K562 (cell line): ENCODE measurements around the gene SPTLC1. TPM values are rescaled to one million over a fixed set of nuclear protein-coding genes. Genes with fewer than 3 reads are reported as not detected.
"Not testable (repeated sequence)": the region's sequence is repeated elsewhere in the genome, so short reads cannot be mapped to it uniquely, and the experiment has no call there.

Experiments
- ATAC-seq: fragments of 200-7000 bp; cut with Tn5 transposase; 3 replicates; pipeline ENCODE4 v1.9.1; 2020; ENCODE audit warnings: moderate library complexity
- BruUV-seq: library from RNA; stranded (reverse); fragments of 400-500 nt; replicated peaks from 2 replicates; lab custom pipeline; 2021; lab: Mats Ljungman, UMichigan
- CTCF ChIA-PET: fragments of 300-600 bp; formaldehyde crosslinking; extraction: SDS; loops from one replicate; lab custom pipeline; 2021; ENCODE audit warnings: low intra/inter-chr PET ratio; lab: Yijun Ruan, JAX
- POLR2A ChIA-PET: fragments of 300-600, 350-650 bp; sonication (Branson Sonifier 250); formaldehyde crosslinking; extraction: SDS; loops from one replicate; lab custom pipeline; 2021; ENCODE audit warnings: antibody characterized with exemption, inconsistent platforms; lab: Yijun Ruan, JAX
- DNase-seq, 4 experiments: peaks; one replicate each; pipeline versions ENCODE4 v3.0.0 to v3.0.0-alpha.2; 2011 to 2018; ENCODE audit warnings: low spot score in 3 of 4, mixed read lengths in 3 of 4; ENCODE audit errors: extremely low read depth in 1 of 4
- FAIRE-seq: peaks from 2 replicates; lab custom pipeline; 2011; peaks lifted over from hg19 to GRCh38; lab: Jason Lieb, UNC
- H2AFZ ChIP-seq: 2 replicates; pipeline ENCODE4 v1.6.0; 2011; ENCODE audit warnings: low read depth, low read length, control low read depth, inconsistent platforms
- H3K27ac ChIP-seq: fragments of 200-600 bp; 3 replicates; pipeline ENCODE4 v1.8.0; 2011; ENCODE audit warnings: low read depth, mild to moderate bottlenecking, control low read depth, inconsistent platforms, low read length, moderate library complexity, mixed read lengths; ENCODE audit errors: extremely low read depth
- H3K27me3 ChIP-seq, 2 experiments: fragments of 300-600 bp in 1 of 2; 2 replicates in 1 of 2; 3 replicates in 1 of 2; pipeline versions ENCODE4 v1.6.0 to v1.8.0; 2011; ENCODE audit warnings: inconsistent platforms in 2 of 2, low read length in 2 of 2, mild to moderate bottlenecking in 1 of 2, mixed read lengths in 1 of 2, moderate library complexity in 1 of 2; ENCODE audit not compliant: control insufficient read depth in 2 of 2, insufficient read depth in 2 of 2
- H3K36me3 ChIP-seq: fragments of 300-600 bp; 3 replicates; pipeline ENCODE4 v1.8.0; 2011; ENCODE audit warnings: mild to moderate bottlenecking, low read length, inconsistent platforms; ENCODE audit not compliant: control insufficient read depth, insufficient read depth
- H3K4me1 ChIP-seq, 2 experiments: fragments of 200-600 bp in 1 of 2; replicated peaks in 1 of 2; 2 replicates in 1 of 2; 3 replicates in 1 of 2; pipeline versions ENCODE4 v1.5.1 to v1.8.0; 2011; ENCODE audit warnings: inconsistent platforms in 2 of 2, low read length in 2 of 2, mild to moderate bottlenecking in 1 of 2, mixed read lengths in 1 of 2, moderate library complexity in 1 of 2; ENCODE audit not compliant: control insufficient read depth in 2 of 2, insufficient read depth in 2 of 2
- H3K4me2 ChIP-seq: 2 replicates; pipeline ENCODE4 v1.6.1; 2011; ENCODE audit warnings: low read length, control low read depth, inconsistent platforms, mixed read lengths; ENCODE audit not compliant: insufficient read depth
- H3K4me3 ChIP-seq: fragments of 200-600 bp; sonication (generic), shearing (Covaris generic); 2 replicates; pipeline ENCODE4 v1.5.1; 2016; ENCODE audit warnings: control low read depth, inconsistent platforms
- H3K79me2 ChIP-seq: fragments of 200-600 bp; 3 replicates; pipeline ENCODE4 v1.8.0; 2011; ENCODE audit warnings: low read length, inconsistent platforms; ENCODE audit not compliant: control insufficient read depth, insufficient read depth
- H3K9ac ChIP-seq, 2 experiments: 2 replicates each; pipeline versions ENCODE4 v1.6.0 to v1.6.1; 2011; ENCODE audit warnings: low read depth in 2 of 2, low read length in 2 of 2, control low read depth in 1 of 2, inconsistent platforms in 1 of 2, mild to moderate bottlenecking in 1 of 2, mixed read lengths in 1 of 2; ENCODE audit not compliant: insufficient read depth in 1 of 2
- H3K9me1 ChIP-seq: one replicate; pipeline ENCODE4 v1.6.0; 2011; ENCODE audit warnings: inconsistent platforms, mild to moderate bottlenecking, low read length, moderate library complexity; ENCODE audit not compliant: control insufficient read depth, insufficient read depth
- H3K9me3 ChIP-seq: replicated peaks from 2 replicates; pipeline ENCODE4 v1.5.1; 2011; ENCODE audit warnings: low read depth, low read length, inconsistent platforms; ENCODE audit not compliant: control insufficient read depth, insufficient read depth
- H4K20me1 ChIP-seq: replicated peaks from 2 replicates; pipeline ENCODE4 v1.6.1; 2011; ENCODE audit warnings: low read length, inconsistent platforms, mixed read lengths; ENCODE audit not compliant: control insufficient read depth, insufficient read depth
- E2F1 ChIP-seq: sonication (generic); formaldehyde crosslinking; IDR thresholded peaks from 2 replicates; pipeline ENCODE4 v1.8.1; 2023; ENCODE audit warnings: mild to moderate bottlenecking, missing genetic modification reagents, moderate library complexity
- ETS2 ChIP-seq: IDR thresholded peaks from 2 replicates; pipeline ENCODE4 v1.6.1; 2016; ENCODE audit warnings: borderline replicate concordance, missing genetic modification characterization, mild to moderate bottlenecking, moderate library complexity, missing compliant biosample characterization; ENCODE audit not compliant: poor library complexity, severe bottlenecking
- FOXM1 ChIP-seq, 2 experiments: fragments of 450-650 bp in 1 of 2; sonication (generic) in 1 of 2; formaldehyde crosslinking in 1 of 2; IDR thresholded peaks; 2 replicates each; pipeline versions ENCODE4 v1.6.1 to v1.9.0; 2017 to 2022; ENCODE audit warnings: low read depth in 2 of 2, mild to moderate bottlenecking in 2 of 2, missing genetic modification reagents in 1 of 2, moderate library complexity in 1 of 2
- SMAD2 ChIP-seq: fragments of 150-350 bp; IDR thresholded peaks from 2 replicates; pipeline ENCODE4 v1.6.1; 2014; ENCODE audit warnings: low read depth, mild to moderate bottlenecking, low read length
- SREBF1 ChIP-seq: fragments of 150-350 bp; IDR thresholded peaks from 2 replicates; pipeline ENCODE4 v1.6.1; 2014; ENCODE audit warnings: antibody characterized with exemption, low read depth, low read length, borderline replicate concordance
- SRSF3 ChIP-seq: fragments of 200-400 bp; formaldehyde crosslinking; IDR thresholded peaks from 2 replicates; pipeline ENCODE4 v1.6.1; 2016; ENCODE audit warnings: mild to moderate bottlenecking, low read length, moderate library complexity; ENCODE audit not compliant: insufficient read depth
- WGBS: fragments of 100-300 bp; shearing (Covaris generic); methylation state at CpG from one replicate; pipeline ENCODE4 v1.1.6; 2016; ENCODE audit warnings: low coverage, mixed read lengths; ENCODE audit not compliant: insufficient coverage; ENCODE audit errors: missing lambda C conversion rate; 5-methylcytosine and 5-hydroxymethylcytosine counted together
- in situ Hi-C: fragments of 300-500 bp; cut with MboI; formaldehyde crosslinking; loops from 4 replicates; pipeline ENCODE4 v1.15.0; 2018; ENCODE audit warnings: inconsistent platforms, mixed read lengths
- intact Hi-C: fragments of 100-400 bp; cut with micrococcal nuclease; formaldehyde crosslinking; loops from 2 replicates; pipeline ENCODE4 v1.14.2; 2022
- polyA plus RNA-seq, 8 experiments: library from polyadenylated mRNA; depleted of rRNA in 4 of 8; stranded (reverse) in 5 of 8; unstranded in 3 of 8; fragments of >200 nt; fragmentation: Nextera tagmentation in 2 of 8; fragmentation: Illumina TruSeq in 1 of 8; extraction: Ambion mirVana in 2 of 8; extraction: Trizol in 1 of 8; gene quantifications; 2 replicates each; pipeline versions ENCODE4 v1.2.1 to v1.2.3, GENCODE V29; 2011 to 2014; ENCODE audit warnings: inconsistent platforms in 1 of 8, missing spikeins in 1 of 8
- total RNA-seq, 7 experiments: library from RNA; depleted of rRNA in 6 of 7; stranded (reverse); fragments of >200 nt in 6 of 7; fragmentation: Illumina TruSeq in 2 of 7; extraction: Trizol in 2 of 7; gene quantifications; 2 replicates each; pipeline versions ENCODE4 v1.2.1 to v1.2.3, GENCODE V29; 2011 to 2021; ENCODE audit warnings: low replicate concordance in 1 of 7

Gene SPTLC1
- total and polyA plus RNA-seq, 9 of the 15 experiments (the other 6 are each of a cell fraction or from before 2014, with no cell fraction given): 58.8 to 125 (median 84.5) TPM

DNA sequence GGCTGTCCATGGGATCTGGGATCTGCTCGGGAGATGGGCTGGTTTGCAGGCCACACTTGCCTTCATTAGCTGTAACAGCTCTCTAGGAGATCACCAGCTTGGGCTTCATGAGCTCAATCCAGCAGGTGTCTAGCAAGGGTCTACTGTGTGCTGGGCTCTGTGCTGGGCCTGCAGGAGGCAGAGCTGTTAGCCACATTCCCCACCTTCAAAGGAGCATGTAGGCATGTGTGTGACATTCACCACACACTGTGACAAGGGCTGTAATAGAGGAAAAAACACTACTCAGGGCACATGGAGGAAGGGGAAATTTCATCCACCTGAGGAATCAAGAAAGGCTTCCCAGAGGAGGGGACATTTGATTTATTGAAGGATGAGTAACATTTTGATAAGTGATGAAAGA, 17.7 kb upstream of the SPTLC1 start:
- not testable (repeated sequence) for H3K9ac ChIP-seq, H3K36me3 ChIP-seq, H3K4me2 ChIP-seq, H4K20me1 ChIP-seq, H3K27me3 ChIP-seq, BruUV-seq, H2AFZ ChIP-seq, H3K79me2 ChIP-seq, H3K4me3 ChIP-seq, ATAC-seq, H3K9me1 ChIP-seq, FAIRE-seq, DNase-seq, H3K27ac ChIP-seq, H3K9me3 ChIP-seq
- WGBS: 0% methylated on average over 1 of the region's 1 CpG
- intact Hi-C loops: loop anchor here (5.0 to 10.0 kb wide), 2 partner anchors 332 to 574 kb away; no protein-coding TSS in a partner anchor
- H3K4me1 ChIP-seq: peaks cover 0 to 18% of the 10 kb centered on the region in 2 experiments; a peak in 3 of 5 replicates
- ChIA-PET POLR2A (interaction anchor here (0.6 kb wide), 1 partner anchor 114 kb away, joined by 3 read pairs; no protein-coding TSS in a partner anchor), CTCF (interaction anchor here (1.0 to 1.4 kb wide), 2 partner anchors 306 to 502 kb away, joined by 5 read pairs; no protein-coding TSS in a partner anchor)
- in situ Hi-C loops: loop anchor here (10.0 kb wide), 2 partner anchors 302 to 662 kb away; no protein-coding TSS in a partner anchor

GRCh38 chr9:92132501-92132900, 17.3 kb upstream of the SPTLC1 start:
- peaks cover 0 to 14% of the 10 kb centered on the region in 2 experiments; a peak in 2 of 5 replicates for H3K4me1 ChIP-seq
- intact Hi-C loops: loop anchor here (5.0 to 10.0 kb wide), 2 partner anchors 332 to 575 kb away; no protein-coding TSS in a partner anchor
- CTCF ChIA-PET: no interaction called here
- TF ChIP-seq SRSF3 (no peak), E2F1 (CRISPR knock-in tag) (no peak), FOXM1 (IDR thresholded peaks at IDR 0.05; ENCODE audit: low read depth) (no peak), FOXM1 (CRISPR knock-in tag; IDR thresholded peaks at IDR 0.05; ENCODE audit: low read depth) (no peak), SMAD2 (no peak), ETS2 (tag) (no peak), SREBF1 (no peak)
- TF ChIP-seq, all 486 proteins: peak for 0
- H3K4me3 ChIP-seq: no peak overlapping the region
- no peaks in the 10 kb centered on the region for H3K79me2 ChIP-seq
- DNase-seq (no peak), FAIRE-seq (no peak), ATAC-seq (no peak)
- no peaks in the 10 kb centered on the region for H3K36me3 ChIP-seq
- POLR2A ChIA-PET: interaction anchor here (0.6 kb wide), 1 partner anchor 115 kb away, joined by 3 read pairs; no protein-coding TSS in a partner anchor
- H3K27ac ChIP-seq: no peak overlapping the region
- H3K9me1 ChIP-seq: no peaks in the 10 kb centered on the region
- peaks cover 0 to 10% of the 10 kb centered on the region in 2 experiments; a peak in 1 of 5 replicates for H3K27me3 ChIP-seq
- in situ Hi-C loops: loop anchor here (10.0 kb wide), 2 partner anchors 302 to 662 kb away; no protein-coding TSS in a partner anchor
- H4K20me1 ChIP-seq: no peaks in the 10 kb centered on the region
- 0 out of 2 replicates have a peak, but pooled peaks cover 2% of the 10 kb centered on the region for H3K9me3 ChIP-seq
- WGBS: 70% methylated on average over 1 of the region's 1 CpG
- H2AFZ ChIP-seq: no peak overlapping the region
- no peak overlapping the region for H3K9ac ChIP-seq
- no TSS peak for BruUV-seq
- no peak overlapping the region for H3K4me2 ChIP-seq
